Uterus (tissue), 2 donors: ENCODE data around the gene POLR1C.

Experiments
- POLR2A ChIP-seq, 2 donors: fragments of 450-650 bp; IDR thresholded peaks; one replicate each; pipeline ENCODE4 v1.6.1; 2016; ENCODE audit warnings: antibody characterized with exemption in 2 of 2, mild to moderate bottlenecking in 1 of 2, moderate library complexity in 1 of 2
- TF ChIP-seq, protein P1 (sequence below), 4 experiments: fragments of 200-600 bp in 2 of 4; fragments of 450-650 bp in 2 of 4; sonication (generic) in 2 of 4; IDR thresholded peaks; one replicate each; pipeline ENCODE4 v1.5.1; 2016 to 2019; ENCODE audit warnings: antibody characterized with exemption in 4 of 4, mild to moderate bottlenecking in 2 of 4, moderate library complexity in 1 of 4

- TF ChIP-seq, protein P1, sequence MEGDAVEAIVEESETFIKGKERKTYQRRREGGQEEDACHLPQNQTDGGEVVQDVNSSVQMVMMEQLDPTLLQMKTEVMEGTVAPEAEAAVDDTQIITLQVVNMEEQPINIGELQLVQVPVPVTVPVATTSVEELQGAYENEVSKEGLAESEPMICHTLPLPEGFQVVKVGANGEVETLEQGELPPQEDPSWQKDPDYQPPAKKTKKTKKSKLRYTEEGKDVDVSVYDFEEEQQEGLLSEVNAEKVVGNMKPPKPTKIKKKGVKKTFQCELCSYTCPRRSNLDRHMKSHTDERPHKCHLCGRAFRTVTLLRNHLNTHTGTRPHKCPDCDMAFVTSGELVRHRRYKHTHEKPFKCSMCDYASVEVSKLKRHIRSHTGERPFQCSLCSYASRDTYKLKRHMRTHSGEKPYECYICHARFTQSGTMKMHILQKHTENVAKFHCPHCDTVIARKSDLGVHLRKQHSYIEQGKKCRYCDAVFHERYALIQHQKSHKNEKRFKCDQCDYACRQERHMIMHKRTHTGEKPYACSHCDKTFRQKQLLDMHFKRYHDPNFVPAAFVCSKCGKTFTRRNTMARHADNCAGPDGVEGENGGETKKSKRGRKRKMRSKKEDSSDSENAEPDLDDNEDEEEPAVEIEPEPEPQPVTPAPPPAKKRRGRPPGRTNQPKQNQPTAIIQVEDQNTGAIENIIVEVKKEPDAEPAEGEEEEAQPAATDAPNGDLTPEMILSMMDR (IDR thresholded peaks at IDR 0.05) = no peak
- no peak for TF ChIP-seq POLR2A (IDR thresholded peaks at IDR 0.05)
Measured at GRCh38 chr6:43521836-43522235, 4.9 kb downstream of the POLR1C start.
